ENCODE results near the gene GRAPL. TPM values are rescaled to one million over a fixed set of nuclear protein-coding genes. Genes with fewer than 3 reads are reported as not detected.
A peak's percentile ranks its signal among the peaks of the same experiment; 100 is the strongest.
"Not testable (repeated sequence)": the region's sequence is repeated elsewhere in the genome, so short reads cannot be mapped to it uniquely, and the experiment has no call there.

GRAPL gene
- total RNA-seq, 2 donors from 2014 or later: not detected

GRCh38 chr17:19136605-19137004, 9.2 kb downstream of the GRAPL start:
- H3K4me1 ChIP-seq; intact Hi-C loops (cut with DNase I); H3K4me3 ChIP-seq; H3K27ac ChIP-seq; DNase-seq; H3K27me3 ChIP-seq; H3K9me3 ChIP-seq; H3K36me3 ChIP-seq (replicated peaks in 1 of 2; ENCODE audit: insufficient read depth in 1 of 2, low read depth in 2 of 2): not testable (repeated sequence)
- ATAC-seq: peak; percentile 8
- WGBS, 2 donors: 0% methylated on average over 1 of the region's 6 CpGs; no CpG with 5 or more reads in 1 of the 2 donors

DNA sequence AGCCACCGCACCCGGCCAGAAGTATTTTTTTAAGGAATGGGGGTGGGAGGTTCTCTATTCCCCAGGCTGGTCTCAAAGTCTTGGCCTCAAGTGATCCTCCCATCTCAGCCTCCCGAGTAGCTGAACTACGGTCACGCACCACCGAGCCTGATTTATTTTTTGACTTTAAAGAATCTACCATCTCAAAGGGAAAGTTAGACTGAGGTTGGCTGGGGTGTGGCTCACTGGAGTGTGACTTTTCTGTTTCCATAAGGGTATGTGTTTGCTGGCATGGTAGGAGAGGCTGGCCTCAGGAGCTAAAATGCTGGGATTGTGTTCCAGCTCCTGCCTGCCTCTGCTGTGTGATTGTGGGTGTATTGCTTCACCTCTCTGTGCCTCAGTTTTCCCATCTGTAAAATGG, 10.6 kb downstream of the GRAPL start:
- H3K36me3 ChIP-seq (replicated peaks in 1 of 2; ENCODE audit: insufficient read depth in 1 of 2, low read depth in 2 of 2); H3K4me3 ChIP-seq; intact Hi-C loops (cut with DNase I); ATAC-seq; DNase-seq; H3K27ac ChIP-seq; H3K9me3 ChIP-seq; H3K27me3 ChIP-seq; H3K4me1 ChIP-seq: not testable (repeated sequence)
- no CpG with 5 or more reads among the region's 6 CpGs for WGBS, 2 donors

- H3K36me3 ChIP-seq (replicated peaks in 1 of 2; ENCODE audit: insufficient read depth in 1 of 2, low read depth in 2 of 2): not testable (repeated sequence)
- DNase-seq: peak in 2 of 4 donors; percentile 3 to 10
Measured at GRCh38 chr17:19141366-19142155, 14.2 kb downstream of the GRAPL start.

DNA sequence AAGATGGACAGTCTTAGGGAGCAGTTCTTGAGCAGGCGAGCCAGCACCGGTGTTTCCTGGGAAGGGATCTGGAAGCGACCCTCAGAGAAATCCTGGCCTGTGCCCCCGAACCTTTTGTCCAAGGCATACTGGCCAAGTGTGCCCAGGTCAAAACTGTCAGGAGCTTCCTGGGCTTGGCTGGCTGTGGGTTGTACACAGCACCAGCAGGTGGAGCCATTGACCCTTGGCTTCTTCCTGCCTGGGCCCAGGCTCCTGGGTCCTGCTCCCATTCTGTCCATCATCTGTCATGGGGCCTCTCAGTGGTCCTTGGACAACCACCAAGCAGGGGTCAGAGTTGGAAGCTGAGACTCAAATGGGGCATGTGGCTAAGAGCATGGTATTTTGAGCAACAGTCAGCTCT, 15.0 kb downstream of the GRAPL start:
- WGBS, 2 donors: no CpG with 5 or more reads among the region's 4 CpGs
- peak; percentile 70 for ATAC-seq
- H3K36me3 ChIP-seq (replicated peaks in 1 of 2; ENCODE audit: insufficient read depth in 1 of 2, low read depth in 2 of 2); H3K27me3 ChIP-seq; H3K4me1 ChIP-seq; H3K9me3 ChIP-seq; H3K4me3 ChIP-seq; H3K27ac ChIP-seq; intact Hi-C loops (cut with DNase I): not testable (repeated sequence)
- DNase-seq: peak in 3 of 4 donors; percentile 48 to 73 (median 58)

More at GRCh38 chr17:19141366-19142155, 14.2 kb downstream of the GRAPL start:
- 33% methylated on average over 3 of the region's 30 CpGs; no CpG with 5 or more reads in 1 of the 2 donors for WGBS, 2 donors
- H3K9me3 ChIP-seq; intact Hi-C loops (cut with DNase I); H3K4me3 ChIP-seq; H3K27me3 ChIP-seq; H3K4me1 ChIP-seq: not testable (repeated sequence)
- peak overlapping the region in 1 of 4 donors; percentile 66 for H3K27ac ChIP-seq
- peak; percentile 89 for ATAC-seq

DNA sequence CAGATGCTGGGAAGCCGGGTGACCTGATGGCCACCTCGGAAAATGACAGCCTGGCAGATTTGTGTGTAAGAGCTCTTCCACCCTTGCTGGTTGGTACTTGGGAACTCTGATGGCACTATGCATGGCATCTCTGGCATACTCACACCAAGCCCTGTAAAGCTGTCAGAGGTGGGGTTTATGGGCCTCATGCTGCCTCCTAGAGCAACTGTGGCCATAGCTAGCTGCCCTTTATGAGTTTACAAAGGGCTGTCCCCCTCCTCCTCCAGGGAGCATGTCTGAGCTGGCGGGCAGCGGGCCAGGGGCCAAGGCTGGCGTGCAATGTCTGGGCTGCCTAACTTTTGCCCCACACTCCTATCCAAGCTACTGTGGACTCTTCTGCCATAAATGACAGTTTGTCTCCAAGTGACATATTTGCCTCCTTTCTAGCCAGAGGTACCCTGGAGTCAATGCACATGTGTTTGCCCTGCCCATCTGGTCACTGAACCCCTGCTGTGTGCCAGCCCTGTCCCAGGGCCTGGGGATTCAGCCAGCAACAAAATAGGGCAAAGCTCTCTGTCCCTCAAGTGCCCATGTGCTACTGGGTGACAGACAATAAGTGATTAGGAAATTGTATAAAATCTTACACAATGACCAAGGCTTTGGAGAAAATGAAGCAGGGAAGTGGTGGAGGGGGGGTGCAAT, 15.8 kb downstream of the GRAPL start:
- H3K4me3 ChIP-seq; H3K27me3 ChIP-seq; H3K36me3 ChIP-seq (replicated peaks in 1 of 2; ENCODE audit: insufficient read depth in 1 of 2, low read depth in 2 of 2); intact Hi-C loops (cut with DNase I); ATAC-seq; DNase-seq; H3K4me1 ChIP-seq; H3K27ac ChIP-seq; H3K9me3 ChIP-seq: not testable (repeated sequence)
- no CpG with 5 or more reads among the region's 5 CpGs for WGBS, 2 donors

DNA sequence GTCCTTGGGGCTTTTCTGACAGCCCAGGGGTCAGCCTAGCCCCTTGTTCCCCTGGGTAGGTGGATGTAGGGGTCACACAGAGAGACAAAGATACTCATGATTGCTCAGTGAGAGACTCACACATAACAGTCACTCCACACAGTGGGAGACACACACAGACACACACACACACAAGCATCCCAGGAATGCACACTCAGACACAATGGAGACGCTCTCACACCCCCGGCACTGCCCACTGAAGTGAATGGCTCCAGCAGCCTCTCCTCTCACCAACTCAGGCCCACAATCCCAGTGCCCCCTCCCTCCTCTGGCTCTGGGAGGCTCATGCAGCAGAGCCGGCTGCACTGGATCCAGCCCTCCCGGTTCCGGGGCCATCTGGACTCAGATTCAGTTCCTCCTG, 17.0 kb downstream of the GRAPL start:
- H3K27me3 ChIP-seq; intact Hi-C loops (cut with DNase I); H3K4me3 ChIP-seq; H3K4me1 ChIP-seq; H3K36me3 ChIP-seq (replicated peaks in 1 of 2; ENCODE audit: insufficient read depth in 1 of 2, low read depth in 2 of 2); H3K27ac ChIP-seq; H3K9me3 ChIP-seq: not testable (repeated sequence)
- DNase-seq (peak in 2 of 4 donors; percentile 9 to 29), ATAC-seq (peak; percentile 34)
- WGBS, 2 donors: 62% methylated on average over 2 of the region's 5 CpGs; no CpG with 5 or more reads in 1 of the 2 donors

- H3K27ac ChIP-seq; H3K4me1 ChIP-seq; H3K9me3 ChIP-seq; ATAC-seq; H3K4me3 ChIP-seq; DNase-seq; H3K27me3 ChIP-seq; H3K36me3 ChIP-seq (replicated peaks in 1 of 2; ENCODE audit: insufficient read depth in 1 of 2, low read depth in 2 of 2); intact Hi-C loops (cut with DNase I): not testable (repeated sequence)
- no CpG with 5 or more reads among the region's 11 CpGs for WGBS, 2 donors
Measured at GRCh38 chr17:19145471-19145870, 18.1 kb downstream of the GRAPL start.

DNA sequence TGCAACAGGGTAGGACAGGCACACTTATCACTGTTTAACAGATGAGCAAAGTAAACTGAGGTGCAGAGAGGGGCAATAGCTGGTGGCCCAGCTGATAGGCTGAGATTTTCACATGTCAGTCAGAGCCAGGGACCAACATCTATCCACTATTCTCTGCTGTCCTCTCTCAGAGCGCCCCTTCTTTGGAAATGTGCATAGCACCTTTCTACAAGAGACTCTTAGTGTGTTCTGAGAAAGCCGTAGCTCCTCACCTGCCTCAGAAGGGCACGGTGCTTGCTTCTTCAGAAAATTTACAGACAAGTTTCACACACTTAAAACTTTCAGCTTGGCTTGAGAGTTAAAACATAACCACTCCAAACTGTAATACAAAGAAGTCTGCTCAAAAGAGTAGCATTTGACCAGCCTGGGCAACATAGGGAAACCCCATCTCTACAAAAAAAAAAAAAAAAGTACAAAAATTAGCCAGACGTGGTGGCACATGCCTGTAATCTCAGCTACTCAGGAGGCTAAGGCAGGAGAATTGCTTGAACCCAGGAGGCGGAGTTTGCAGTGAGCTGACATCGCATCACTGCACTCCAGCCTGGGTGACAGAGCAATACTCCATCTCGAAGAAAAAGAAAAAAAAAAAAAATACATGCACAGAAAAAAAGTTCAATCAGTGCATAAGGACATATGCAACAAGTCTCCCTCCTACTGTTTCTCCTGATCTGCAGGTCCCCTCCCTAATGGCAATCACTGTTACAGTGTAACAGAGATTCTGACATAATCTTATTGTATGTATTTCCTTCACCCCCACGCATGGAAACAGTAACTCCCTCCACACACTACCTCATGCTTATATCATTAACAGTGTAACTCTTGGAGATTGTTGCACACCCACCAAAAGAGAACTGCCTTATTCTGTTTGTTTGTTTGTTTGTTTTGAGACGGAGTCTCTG, 23.6 kb downstream of the GRAPL start:
- H3K36me3 ChIP-seq (replicated peaks in 1 of 2; ENCODE audit: insufficient read depth in 1 of 2, low read depth in 2 of 2); ATAC-seq; H3K27me3 ChIP-seq; H3K4me3 ChIP-seq; H3K4me1 ChIP-seq; H3K27ac ChIP-seq; intact Hi-C loops (cut with DNase I); H3K9me3 ChIP-seq; DNase-seq: not testable (repeated sequence)
- WGBS, 2 donors: no CpG with 5 or more reads among the region's 9 CpGs

DNA sequence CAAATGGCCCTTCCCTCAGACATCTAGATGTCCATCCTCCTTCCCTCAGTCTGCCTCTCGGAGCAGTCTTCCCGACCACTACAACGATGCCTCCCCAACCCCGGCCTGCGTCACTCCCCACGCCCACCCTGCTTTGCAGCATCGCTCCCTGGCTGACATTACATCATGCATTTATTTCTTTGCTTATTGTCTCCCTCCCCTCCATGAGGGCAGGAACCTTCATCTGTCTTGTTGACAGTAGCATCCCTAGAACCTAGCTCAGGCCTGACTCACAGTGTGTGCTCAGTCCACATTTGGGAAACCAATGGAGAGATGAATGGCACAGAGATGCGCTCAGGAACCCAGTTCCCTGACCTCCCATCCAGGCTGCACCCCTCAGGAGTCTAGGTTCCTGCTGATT, 30.2 kb downstream of the GRAPL start:
- WGBS, 2 donors: no CpG with 5 or more reads among the region's 8 CpGs
- not testable (repeated sequence) for H3K4me1 ChIP-seq

GRCh38 chr17:19158478-19158877, 31.1 kb downstream of the GRAPL start:
- H3K4me1 ChIP-seq; H3K27me3 ChIP-seq; H3K4me3 ChIP-seq; H3K9me3 ChIP-seq; intact Hi-C loops (cut with DNase I); H3K27ac ChIP-seq; H3K36me3 ChIP-seq (replicated peaks in 1 of 2; ENCODE audit: insufficient read depth in 1 of 2, low read depth in 2 of 2); DNase-seq: not testable (repeated sequence)
- ATAC-seq: peak; percentile 23
- WGBS, 2 donors: no CpG with 5 or more reads among the region's 10 CpGs

More for the DNA sequence above, 30.2 kb downstream of the GRAPL start:
- DNase-seq; H3K9me3 ChIP-seq; H3K4me3 ChIP-seq; intact Hi-C loops (cut with DNase I); H3K27ac ChIP-seq; ATAC-seq; H3K36me3 ChIP-seq (replicated peaks in 1 of 2; ENCODE audit: insufficient read depth in 1 of 2, low read depth in 2 of 2); H3K27me3 ChIP-seq: not testable (repeated sequence)

DNA sequence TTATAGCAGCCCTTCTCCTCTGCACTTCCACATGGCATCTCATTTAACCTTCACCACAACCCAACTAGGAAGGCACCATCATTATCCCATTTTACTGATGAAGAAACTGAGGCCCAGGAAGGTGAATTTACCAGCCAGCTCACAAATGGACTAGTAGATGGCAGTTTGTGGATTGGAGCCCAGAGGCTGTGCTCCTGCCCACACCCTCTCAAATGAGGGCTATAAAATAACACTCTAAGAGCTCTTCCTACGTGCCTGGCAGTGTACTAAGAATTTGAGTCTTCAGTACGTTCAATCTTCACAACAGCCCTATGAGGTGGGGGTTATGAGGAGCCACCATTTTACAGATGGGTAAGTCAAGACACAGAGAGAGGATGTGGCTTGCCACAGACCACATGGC, 31.5 kb downstream of the GRAPL start:
- H3K36me3 ChIP-seq (replicated peaks in 1 of 2; ENCODE audit: insufficient read depth in 1 of 2, low read depth in 2 of 2); intact Hi-C loops (cut with DNase I); DNase-seq; H3K4me3 ChIP-seq; H3K27me3 ChIP-seq; ATAC-seq; H3K27ac ChIP-seq; H3K4me1 ChIP-seq; H3K9me3 ChIP-seq: not testable (repeated sequence)
- no CpG with 5 or more reads among the region's 2 CpGs for WGBS, 2 donors
